Measurements from ENCODE around the gene PRKG1.

PRKG1 gene

DNA sequence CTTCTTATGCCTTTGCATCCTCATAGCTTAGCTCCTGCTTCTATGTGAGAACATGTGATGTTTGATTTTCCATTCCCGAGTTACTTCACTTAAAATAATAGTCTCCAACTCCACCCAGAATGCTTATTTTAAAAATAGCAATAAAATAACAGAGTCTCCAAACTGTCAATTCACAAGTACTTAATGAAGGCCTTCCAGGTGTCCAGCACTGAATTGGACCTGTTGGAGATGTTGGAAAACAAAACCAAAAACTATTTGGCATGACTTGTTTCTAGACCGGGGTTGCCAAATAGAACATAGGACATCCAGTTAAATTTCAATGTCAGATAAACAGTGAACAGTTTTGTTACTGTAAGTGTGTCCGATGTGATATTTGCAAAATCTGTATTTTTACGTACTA is 1031.7 kb downstream of the PRKG1 start:
- DNase-seq = no peak

DNA sequence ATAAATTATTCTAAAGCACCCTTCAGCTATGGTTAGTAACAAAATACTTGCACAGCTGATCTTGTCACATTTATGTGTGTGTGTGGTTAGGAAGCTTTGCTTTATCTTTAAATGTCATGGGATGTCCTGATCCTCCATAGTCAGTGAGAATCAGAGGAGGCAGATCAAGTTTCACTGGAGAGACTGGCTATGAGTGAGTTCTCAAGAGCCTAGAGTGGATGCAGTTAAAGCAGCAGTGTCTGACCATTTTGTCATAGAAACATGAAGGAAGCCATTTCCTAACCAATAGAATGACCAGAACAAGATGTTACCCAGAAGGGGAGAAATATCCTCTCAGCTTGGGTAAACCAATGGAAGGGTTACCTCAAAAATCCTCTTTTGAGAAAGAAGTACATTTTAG is 1032.6 kb downstream of the PRKG1 start:
- no peak for DNase-seq

DNA sequence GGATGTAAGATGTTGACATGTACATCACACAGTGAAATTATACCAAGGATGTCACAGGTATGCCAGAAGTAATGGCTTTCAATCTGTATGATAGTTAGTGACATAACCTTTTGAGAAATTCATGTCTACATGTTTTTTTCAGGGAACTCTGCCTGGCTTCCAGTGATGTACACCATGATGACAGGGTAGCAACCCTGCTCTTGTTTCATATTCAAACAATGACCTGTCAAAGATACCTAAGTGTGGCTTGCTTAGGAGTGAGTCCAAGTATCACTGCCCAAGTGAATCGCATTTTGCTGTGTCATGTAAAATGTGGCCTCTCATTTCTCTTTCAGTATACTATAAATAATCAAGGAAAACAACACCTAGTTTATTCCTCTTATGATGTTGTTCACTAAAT is 1033.9 kb downstream of the PRKG1 start:
- DNase-seq = peak; percentile 21 to 37

GRCh38 chr10:52110576-52110975 is 1036.3 kb downstream of the PRKG1 start:
- DNase-seq = no peak

- DNase-seq = no peak
Measured at GRCh38 chr10:52111101-52111891, 1037.0 kb downstream of the PRKG1 start.

- no peak for DNase-seq
Measured at GRCh38 chr10:52115823-52116222, 1041.5 kb downstream of the PRKG1 start.

- DNase-seq = no peak
Measured at GRCh38 chr10:52119507-52119906, 1045.2 kb downstream of the PRKG1 start.

- DNase-seq = no peak
Measured at GRCh38 chr10:52121688-52122087, 1047.4 kb downstream of the PRKG1 start.

DNA sequence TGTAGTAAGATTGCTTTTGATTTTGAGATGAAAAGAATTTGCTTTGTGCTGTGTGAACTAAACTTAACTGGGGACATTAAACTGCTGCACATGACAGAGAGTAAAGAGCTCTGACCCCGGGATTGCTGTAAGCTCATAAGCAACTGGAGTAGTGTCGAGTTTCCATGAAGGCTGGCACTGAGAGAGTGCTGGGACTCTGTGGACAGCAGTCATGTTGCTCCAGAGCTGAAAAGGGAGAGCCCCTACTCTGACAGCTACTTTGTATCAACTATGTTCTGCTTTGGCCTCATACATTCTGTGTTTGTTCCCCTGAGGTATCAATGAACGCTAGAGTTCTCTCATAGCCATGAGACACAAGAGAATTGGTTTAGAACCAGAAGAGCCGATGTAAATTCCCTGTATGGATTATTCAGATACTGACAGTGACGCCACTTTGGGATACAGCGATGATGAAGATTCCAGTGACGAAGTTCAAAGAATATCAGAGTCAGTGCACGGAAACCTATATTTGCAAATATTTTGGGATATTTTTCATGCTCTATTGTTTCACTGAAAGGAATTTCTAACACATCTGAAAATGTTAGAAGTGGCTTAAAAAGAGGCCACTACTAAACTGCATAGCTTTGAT is 1053.9 kb downstream of the PRKG1 start:
- no peak for DNase-seq

DNA sequence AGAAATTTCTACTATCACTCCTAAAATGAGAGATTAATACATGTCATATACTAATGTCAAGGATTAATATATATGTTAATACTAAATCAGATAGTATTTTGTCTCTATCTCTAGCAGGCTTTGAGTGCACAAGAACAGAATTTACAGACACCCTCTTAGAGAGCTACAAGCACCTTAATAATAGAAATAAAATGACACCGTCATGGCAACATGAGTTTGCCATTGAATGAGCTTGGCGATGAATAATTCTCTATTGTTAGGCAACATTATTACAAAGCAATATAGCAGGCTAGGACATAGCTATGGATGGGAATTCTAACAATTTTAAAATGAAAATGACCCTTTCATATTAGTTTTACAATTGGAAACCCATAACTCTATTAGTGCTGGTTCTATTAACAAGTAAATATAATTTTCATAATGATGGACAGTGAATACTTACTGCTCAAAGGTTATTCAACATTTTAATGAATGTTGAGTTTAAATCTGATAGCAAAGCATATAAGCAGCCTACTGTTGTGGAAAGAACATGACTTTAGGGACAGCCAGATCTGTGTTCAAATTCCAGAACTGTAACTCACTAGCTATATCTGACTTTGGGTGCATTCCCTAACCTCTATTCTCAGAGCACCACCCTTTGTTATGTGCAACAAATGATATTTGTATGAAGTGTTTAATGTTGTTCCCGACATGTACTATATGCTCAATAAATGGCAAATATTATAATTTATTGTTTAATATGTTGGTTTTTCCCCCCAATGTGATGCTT is 1055.3 kb downstream of the PRKG1 start:
- DNase-seq = no peak

- no peak for DNase-seq
Measured at GRCh38 chr10:52135101-52135500, 1060.8 kb downstream of the PRKG1 start.

- DNase-seq = no peak
Measured at GRCh38 chr10:52136921-52137320, 1062.6 kb downstream of the PRKG1 start.

- DNase-seq = peak; percentile 46 to 72
Measured at GRCh38 chr10:52143338-52143737, 1069.1 kb downstream of the PRKG1 start.

- DNase-seq = no peak
Measured at GRCh38 chr10:52145636-52146035, 1071.3 kb downstream of the PRKG1 start.

DNA sequence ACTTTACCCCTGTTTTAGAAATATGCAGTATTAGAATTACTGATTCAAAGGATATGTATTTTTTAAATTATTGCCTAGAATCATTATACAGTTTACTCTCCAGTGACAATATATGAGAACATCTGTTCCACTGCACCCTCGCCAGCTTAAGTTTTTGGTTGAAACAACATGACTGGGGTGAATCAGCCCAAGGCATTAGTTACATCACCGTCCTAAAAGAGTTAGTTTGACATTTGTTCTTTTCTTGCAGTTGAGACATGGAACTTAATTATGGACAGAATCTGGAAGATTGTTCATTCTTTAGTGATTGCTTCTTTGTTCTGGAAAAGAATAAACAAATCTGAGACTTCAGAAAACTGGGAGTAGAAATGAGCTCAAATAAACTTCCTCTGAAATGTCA is 1072.5 kb downstream of the PRKG1 start:
- no peak for DNase-seq

DNA sequence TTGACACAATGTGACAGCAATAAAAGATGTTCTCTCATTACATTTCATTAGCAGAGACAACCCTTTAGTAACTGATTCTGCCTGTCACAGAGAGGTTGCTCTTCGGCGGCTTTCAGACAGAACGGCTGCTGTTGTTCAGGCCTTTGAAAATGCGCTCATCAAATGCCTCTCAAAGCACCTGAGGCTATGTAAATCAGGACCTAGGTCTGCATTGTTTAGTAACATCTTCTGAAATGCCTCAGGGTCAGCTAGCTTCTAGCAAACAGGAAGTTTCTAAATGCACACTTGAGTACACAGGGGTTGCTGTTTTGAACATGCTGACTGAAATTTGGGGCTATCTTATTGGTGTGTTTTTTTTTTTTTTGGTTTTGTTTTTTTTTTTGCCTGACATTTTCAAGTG is 1096.5 kb downstream of the PRKG1 start:
- DNase-seq = no peak

GRCh38 chr10:52172581-52172980 is 1098.3 kb downstream of the PRKG1 start:
- no peak for DNase-seq

DNA sequence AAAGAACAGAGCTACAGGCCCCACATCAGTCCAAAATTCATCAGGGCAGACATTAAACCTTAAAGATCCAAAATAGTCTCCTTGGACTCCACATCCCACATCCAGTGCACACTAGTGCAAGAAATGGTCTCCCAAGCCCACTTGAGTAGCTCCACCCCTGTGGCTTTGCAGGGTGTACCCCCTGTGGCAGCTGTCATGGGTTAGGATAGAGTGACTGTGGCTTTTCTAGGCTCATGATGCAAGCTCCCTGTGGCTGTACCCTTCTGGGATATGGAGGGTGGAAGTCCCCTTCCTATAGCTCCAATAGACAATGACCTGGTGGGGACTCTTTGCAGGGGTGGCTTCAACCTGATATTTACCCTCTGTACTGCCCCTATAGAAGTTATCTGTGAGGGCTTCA is 1111.0 kb downstream of the PRKG1 start:
- no peak for DNase-seq

GRCh38 chr10:52187521-52188258 is 1113.4 kb downstream of the PRKG1 start:
- no peak for DNase-seq

DNA sequence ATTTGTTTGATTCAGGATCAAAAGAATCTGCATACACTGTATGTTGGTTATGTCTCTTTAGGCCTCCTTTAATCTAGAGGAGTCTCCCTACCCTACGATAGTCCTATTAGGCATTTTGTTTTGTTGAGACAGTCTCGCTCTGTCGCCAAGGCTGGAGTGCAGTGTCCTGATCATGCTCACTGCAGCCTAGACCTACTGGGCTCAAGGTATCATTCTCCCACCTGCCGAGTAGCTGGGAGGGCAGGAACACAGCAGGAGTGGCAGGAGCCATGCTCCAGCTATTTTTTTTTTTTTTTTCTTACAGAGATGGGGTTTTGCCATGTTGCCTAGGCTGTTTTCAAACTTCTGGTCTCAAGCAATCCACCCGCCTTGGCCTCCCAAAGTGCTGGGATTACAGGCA is 1116.8 kb downstream of the PRKG1 start:
- no peak for DNase-seq

GRCh38 chr10:52194191-52194590 is 1119.9 kb downstream of the PRKG1 start:
- DNase-seq = no peak

- no peak for DNase-seq
Measured at GRCh38 chr10:52194716-52195115, 1120.4 kb downstream of the PRKG1 start.

GRCh38 chr10:52197098-52197497 is 1122.8 kb downstream of the PRKG1 start:
- no peak for DNase-seq
